ENCODE data around the gene TDRD10.

TDRD10 gene, protein sequence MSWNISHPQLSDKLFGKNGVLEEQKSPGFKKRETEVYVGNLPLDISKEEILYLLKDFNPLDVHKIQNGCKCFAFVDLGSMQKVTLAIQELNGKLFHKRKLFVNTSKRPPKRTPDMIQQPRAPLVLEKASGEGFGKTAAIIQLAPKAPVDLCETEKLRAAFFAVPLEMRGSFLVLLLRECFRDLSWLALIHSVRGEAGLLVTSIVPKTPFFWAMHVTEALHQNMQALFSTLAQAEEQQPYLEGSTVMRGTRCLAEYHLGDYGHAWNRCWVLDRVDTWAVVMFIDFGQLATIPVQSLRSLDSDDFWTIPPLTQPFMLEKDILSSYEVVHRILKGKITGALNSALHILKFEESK

DNA sequence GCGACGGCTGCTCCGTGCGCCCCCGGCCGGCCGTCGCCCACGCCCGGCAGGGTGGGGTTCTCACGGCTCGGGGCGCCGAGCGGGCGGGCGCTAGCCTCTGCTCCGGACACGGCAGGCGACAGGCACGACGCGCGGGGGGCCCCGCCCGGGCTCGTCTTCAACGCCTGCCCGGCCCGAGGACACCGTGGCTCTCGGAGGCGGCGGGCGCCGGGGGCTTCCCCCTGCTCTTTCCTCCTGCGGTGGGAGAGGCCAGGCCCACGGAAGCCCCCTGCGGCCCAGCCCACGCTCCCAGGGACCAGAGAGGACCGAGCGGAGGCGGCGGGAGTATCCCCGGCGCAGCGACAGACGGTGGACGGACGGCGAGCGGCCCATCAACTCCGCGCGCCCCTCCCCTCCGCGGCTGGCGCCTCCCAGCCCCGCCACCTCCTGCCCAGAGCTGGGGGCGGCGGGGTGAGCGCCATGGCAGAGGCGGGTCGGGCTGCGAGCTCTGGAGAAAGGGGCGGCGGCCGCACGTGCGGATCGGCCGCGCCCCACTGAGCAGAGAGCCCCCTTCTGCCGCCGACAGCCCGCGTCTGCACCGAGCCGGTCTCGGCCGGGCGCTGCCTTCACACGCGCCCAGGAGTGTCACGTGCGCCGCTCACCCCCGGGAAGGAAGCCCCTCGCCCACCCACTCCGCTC, at the start of gene TDRD10, which contains the start of gene SHE:
TDRD10 (plus strand) TSS at position 154 of the 678 bp plus-strand sequence. CDS start 4,685 bp downstream, outside the sequence.
SHE (minus strand) TSS at position 347 of the 678 bp plus-strand sequence. CDS start 386 bp downstream, outside the sequence.
- DNase-seq (ENCODE audit: low read depth in 3 of 3): no peak

DNA sequence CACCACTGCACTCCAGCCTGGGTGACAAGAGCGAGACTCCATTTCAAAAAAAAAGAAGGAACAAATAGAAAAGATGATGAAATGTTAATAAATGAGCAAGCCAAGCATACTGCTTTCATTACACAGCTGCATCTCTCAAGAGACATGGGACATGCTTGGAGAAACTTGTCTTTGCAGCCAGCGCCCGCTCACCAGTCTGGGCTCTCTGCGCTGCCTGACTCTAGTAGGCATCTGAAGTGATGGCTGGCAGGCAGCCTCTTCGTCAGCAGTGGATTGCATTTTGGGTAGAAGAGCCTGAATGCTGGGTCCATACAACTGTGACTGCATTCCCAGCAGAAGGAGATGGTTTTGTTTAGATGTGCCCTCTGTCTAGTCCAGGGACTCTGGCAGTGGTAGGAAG, 48.9 kb upstream of the TDRD10 start:
- no peak for DNase-seq (ENCODE audit: low read depth in 3 of 3)

DNA sequence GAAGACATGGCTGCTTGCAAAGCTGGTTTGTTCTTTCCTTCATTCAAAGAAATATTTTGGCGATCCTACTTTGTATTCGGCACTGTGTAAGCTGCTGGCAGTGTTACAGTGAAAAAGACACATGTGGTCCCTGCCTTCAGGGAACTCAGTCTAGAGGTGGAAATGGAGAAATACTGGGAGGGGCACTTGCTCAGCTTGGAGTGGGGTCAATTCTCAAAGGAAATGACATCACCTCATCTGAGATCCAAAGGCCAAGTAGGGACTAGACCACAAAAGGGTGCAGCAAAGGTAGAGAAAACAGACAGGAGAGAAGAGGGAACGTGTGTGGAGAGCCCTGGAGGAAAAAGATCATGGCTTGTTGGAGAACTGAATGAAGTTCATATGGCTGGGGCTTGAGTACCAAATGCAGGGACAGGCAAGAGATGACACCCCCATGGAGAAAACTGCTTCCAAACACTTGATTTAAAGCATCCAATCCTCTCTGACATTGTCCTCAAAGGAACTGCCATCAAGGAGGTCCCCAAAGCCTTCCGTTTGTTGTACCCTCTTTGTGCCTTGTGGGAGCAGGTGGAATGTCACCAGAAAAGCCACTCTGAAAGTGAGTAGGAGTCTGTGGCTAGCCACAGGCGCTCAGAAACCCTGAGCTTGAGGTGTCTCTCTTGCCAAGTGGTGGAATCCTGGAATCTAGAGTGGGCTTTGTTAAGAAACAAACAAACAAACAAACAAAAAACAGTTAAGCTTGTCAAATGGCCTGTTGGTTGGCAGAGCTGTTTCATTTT, 48.3 kb upstream of the TDRD10 start:
- DNase-seq (ENCODE audit: low read depth in 3 of 3): no peak

DNA sequence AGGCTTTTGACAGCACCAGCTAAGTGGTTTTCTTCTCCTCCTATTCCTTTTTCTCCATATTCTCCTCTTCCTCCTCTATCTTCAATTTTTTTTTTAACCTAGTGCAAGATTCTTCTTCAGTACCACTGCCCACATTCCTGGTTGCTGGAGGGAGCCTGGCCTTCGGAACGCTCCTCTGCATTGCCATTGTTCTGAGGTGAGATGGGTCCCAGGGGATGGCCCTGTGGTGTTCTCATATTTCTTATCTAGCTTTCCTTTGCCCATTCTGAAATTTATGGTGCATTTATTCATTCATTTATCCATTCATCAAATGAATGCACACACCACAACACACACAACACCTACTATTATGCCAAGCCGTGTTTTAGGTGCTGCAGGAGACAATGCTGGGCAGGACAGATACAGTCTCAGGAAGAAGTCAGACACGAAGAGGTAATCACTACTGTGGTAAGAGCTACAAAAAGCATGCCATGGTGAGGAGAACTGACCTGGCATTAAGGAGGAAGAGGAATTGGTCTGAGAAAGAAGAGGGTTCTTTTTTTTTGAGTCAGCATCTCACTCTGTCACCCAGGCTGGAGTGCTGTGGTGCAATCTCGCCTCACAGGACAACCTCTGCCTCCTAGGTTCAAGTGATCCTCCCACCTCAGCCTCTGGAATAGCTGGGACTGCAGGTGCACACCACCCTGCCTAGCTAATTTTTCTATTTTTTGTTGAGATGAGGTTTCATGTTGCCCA, 47.5 kb upstream of the TDRD10 start:
- DNase-seq (ENCODE audit: low read depth in 3 of 3): no peak

DNA sequence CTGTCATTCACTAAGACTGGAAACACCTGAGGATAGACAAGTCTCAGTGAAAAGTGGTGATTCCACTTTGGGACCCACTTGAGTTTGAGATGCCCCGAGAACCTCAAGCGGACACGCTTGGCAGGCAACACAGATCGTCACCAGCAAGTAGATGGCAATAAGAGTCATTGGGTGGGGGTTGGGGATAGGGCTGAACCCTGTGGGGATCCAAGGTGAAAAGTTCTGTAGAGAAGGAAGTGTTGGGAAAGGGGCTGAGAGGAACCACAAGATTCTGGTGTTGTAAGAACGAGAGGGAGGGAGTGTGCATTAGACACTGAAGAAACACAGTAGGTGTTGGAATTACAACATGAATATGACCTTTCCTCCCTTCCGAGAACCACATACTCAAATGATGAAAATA, 45.4 kb upstream of the TDRD10 start:
- no peak for DNase-seq (ENCODE audit: low read depth in 3 of 3)

DNA sequence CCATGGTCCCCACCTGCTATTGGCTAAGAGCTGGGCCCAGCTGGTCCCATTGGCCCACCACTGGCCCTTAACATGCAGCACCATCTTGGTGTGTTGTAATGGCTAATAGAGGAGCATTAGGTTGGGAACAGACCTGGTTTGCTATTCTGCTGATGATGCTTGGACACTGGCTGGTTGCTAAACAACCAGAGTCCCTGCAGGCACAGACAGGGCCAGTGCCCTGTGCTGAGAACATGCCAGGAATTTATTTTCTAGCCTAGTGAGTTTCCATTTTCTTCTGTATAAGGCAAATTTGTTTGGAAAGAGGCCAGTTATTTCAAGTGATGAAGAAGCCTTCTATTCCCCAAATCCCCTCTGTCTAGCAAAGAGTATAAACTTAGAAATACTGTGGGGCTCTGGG, 42.9 kb upstream of the TDRD10 start:
- no peak for DNase-seq (ENCODE audit: low read depth in 3 of 3)

DNA sequence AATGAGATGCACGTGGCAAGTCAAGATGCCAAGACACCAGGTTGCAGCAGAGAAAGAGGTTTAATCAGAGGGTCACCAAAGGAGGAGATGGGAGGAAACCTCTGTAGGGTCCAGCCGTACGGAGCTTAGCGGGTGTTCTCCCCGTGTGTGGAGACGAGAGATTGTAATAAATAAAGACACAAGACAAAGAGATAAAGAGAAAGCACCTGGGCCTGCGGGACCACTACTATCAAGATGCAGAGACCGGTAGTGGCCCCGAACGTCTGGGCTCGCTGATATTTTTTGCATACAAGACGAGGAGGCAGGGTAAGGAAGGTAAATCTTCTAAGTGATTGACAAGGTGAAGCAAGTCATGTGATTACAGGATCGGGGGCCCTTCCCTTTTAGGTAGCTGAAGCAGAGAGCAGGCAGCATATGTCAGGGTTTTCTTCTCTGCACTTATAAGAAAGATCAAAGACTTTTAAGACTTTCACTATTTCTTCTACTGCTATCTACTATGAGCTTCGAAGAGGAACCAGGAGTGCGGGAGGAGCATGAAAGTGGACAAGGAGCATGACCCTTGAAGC, 41.2 kb upstream of the TDRD10 start:
- DNase-seq (ENCODE audit: low read depth in 3 of 3): no peak

DNA sequence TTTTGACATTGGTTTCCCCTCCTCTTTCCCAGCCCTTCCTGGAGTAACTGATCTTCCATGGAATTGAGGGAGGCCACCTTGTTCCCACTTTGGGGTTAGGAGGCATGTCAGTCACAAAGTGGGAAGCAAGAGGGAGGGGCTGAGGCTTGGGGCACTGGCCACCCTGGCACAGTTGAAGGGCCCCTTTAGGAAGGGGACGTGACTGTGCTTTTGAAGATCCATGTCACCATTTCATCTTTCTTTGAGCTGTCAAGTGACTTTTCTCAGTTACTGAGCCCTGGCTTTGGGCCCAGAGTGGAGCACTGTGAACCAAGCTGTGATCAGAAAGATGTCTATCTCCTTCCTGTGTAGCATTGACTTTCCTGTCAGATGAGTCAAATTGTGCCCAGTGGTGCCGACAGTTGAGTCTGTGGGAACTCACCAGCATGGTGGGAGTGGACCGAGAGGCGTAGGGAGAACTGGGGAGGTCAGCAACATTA, 38.5 kb upstream of the TDRD10 start:
- DNase-seq (ENCODE audit: low read depth in 3 of 3): peak; percentile 24 to 63 (median 34)

DNA sequence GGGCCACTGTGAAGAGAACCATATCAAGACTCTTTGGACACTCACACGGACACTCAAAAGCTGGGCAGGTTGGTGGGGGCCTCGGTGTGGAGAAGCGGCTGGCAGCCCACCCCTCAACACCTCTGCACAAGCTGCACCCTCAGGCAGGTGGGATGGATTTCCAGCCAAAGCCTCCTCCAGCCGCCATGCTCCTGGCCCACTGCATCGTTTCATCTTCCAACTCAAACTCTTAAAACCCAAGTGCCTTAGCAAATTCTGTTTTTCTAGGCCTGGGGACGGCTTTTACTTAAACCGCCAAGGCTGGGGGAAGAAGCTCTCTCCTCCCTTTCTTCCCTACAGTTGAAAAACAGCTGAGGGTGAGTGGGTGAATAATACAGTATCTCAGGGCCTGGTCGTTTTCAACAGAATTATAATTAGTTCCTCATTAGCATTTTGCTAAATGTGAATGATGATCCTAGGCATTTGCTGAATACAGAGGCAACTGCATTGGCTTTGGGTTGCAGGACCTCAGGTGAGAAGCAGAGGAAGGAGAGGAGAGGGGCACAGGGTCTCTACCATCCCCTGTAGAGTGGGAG, 36.3 kb upstream of the TDRD10 start:
- DNase-seq (ENCODE audit: low read depth in 3 of 3): no peak

DNA sequence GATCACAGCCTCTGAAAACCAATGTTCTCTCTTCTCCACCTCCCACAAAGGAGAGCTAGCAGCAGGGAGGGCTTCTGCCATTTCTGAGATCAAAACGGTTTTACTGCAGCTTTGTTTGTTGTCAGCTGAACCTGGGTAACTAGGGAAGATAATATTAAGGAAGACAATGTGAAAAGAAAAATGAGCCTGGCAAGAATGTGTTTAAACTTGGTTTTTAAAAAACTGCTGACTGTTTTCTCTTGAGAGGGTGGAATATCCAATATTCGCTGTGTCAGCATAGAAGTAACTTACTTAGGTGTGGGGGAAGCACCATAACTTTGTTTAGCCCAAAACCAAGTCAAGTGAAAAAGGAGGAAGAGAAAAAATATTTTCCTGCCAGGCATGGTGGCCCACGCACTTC, 35.8 kb upstream of the TDRD10 start:
- no peak for DNase-seq (ENCODE audit: low read depth in 3 of 3)

DNA sequence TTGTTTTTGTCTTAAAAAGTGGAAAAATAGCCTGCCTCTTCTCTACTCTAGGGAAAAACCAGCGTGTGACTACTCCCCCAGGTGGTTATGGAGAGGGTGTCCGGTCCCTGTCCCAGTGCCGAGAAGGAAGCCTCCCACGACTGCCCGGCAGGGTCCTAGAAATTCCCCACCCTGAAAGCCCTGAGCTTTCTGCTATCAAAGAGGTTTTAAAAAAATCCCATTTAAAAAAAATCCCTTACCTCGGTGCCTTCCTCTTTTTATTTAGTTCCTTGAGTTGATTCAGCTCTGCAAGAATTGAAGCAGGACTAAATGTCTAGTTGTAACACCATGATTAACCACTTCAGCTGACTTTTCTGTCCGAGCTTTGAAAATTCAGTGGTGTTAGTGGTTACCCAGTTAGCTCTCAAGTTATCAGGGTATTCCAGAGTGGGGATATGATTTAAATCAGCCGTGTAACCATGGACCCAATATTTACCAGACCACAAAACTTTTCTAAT, 35.0 kb upstream of the TDRD10 start:
- no peak for DNase-seq (ENCODE audit: low read depth in 3 of 3)

DNA sequence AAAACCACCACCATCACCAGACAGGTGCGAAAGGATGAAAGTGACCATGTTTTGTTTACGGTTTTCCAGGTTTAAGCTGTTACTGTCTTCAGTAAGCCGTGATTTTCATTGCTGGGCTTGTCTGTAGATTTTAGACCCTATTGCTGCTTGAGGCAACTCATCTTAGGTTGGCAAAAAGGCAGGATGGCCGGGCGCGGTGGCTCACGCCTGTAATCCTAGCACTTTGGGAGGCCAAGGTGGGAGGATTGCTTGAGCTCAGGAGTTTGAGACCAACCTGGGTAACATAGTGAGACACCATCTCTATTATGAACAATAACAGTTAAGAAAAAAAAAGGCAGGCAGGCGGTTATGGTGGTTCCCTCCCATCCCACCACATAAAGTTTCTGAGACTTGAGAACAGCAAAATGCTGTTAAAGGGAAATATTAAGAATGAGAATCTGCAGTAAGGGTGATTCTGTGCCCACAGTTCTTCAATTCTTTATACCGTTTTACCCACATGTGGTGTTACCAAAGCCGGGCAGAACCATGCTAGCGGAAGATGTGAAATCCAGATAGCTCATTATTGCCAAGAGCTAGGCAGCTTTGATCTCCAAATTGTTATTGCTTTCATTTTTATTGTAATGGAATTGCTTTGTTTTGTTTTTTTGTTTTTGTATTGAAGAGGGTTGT, 34.5 kb upstream of the TDRD10 start:
- DNase-seq (ENCODE audit: low read depth in 3 of 3): no peak

DNA sequence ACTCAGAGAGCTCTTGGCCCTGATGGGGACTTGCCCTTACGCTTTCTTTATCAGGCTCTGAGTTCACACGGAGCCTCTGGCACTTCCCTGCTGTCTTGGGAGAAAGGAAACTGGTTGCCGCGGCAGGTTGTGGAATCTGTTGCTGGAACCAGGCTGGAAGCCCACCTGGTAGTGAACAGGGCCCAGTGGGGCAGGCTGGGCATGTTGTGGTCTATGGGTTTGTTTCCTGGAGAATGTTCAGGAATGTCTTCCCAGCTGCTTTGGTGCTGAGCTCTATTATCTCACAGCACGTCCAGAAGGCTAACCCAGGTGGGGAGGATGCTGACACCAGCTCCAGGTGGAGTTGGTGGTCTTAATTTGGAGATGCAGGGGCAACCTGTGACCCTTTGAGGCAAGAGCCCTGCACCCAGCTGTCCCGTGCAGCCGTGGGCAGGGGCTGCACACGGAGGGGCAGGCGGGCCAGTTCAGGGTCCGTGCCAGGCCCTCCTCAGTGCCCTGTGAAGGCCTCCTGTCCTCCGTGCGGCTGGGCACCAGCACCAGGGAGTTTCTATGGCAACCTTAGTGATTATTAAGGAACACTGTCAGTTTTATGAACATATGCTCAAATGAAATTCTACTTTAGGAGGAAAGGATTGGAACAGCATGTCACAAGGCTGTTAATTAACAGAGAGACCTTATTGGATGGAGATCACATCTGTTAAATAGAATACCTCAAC, 33.3 kb upstream of the TDRD10 start:
- no peak for DNase-seq (ENCODE audit: low read depth in 3 of 3)

DNA sequence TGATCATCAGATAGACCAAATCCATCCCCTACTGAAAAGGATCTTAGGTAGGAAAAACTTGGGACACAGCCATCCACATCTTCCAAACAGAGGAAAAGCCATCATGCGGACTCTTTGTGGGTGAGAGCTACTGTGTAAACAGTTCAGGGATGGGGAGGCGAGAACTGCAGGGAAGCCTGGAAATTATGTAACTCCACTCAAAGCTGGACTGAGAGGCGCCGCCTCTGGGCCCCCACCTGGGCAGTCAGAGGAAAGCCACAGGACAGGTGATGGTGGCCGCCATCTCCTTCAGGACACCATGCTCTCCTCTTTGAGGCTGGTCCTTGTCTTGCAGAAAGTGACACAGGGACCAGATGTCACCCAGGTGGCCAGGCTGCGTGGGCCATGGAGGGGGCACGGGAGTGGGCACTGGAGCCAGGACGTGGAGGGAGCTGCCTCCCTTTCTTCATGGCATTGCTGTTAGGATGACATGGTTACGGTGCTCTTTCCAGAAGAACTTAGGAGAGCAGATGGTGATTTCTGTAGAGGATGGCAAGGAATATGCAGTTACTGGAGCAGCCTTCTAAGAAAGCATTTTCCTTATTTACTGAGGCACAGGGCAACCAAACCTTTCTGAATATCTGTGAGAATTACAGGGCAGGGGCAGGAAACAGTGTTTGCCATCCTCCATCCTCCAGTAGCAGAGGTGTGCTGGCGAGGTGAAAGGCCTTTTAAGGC, 32.0 kb upstream of the TDRD10 start:
- no peak for DNase-seq (ENCODE audit: low read depth in 3 of 3)

DNA sequence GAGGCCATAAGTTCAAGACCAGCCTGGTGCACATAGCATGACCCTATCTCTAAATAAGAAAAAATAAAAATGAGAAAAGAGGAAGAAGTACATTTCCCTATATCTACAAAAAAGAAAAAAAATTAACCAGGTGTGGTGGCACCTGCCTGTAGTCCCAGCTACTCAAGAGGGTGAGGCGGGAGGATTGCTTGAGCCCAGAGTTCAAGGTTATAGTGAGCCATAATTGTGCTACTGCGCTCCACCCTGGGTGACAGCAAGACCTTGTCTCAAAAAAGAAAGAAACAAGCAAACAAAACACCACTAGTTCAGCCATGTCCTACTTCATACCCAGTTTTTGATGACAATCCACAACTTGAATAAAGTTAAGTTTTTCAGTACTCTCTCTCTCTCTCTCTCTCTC, 30.7 kb upstream of the TDRD10 start:
- no peak for DNase-seq (ENCODE audit: low read depth in 3 of 3)

DNA sequence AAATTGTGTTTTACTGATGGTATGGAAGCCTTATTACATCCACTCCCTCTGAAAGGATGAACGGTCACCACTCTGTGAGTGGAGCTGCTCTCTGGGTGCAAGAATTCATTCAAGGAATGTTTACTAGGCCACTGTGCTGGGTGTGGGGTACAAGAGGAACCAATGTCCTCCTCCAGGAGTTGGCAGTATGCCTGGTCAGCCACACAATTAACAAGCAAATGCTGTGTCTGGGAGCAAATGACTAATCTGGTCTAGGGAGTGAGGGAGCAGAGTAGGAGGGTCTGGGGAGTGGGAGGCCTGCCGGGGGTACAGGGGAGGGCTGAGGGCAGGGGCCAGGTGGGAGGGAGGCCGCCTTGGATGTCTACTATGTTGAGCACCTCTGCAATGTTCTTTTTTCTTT, 27.2 kb upstream of the TDRD10 start:
- no peak for DNase-seq (ENCODE audit: low read depth in 3 of 3)

DNA sequence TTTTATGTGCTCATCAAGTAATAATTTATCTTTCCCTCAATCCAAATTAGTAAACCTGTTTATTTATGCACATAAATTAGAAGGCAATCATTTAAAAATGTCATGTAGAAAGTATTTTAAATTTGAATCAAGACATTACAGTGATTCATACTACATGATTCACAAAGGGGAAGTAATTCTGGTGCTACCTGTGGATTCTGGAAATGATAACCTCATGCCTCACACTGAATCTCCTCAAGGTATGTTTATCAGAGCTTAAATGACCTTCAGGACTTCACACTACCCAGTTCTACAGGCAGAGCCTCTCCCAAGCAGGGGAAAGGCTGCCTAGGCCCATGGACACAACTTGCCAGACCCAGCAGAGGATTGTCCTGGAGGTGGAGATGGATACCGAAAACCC, 25.2 kb upstream of the TDRD10 start:
- no peak for DNase-seq (ENCODE audit: low read depth in 3 of 3)

DNA sequence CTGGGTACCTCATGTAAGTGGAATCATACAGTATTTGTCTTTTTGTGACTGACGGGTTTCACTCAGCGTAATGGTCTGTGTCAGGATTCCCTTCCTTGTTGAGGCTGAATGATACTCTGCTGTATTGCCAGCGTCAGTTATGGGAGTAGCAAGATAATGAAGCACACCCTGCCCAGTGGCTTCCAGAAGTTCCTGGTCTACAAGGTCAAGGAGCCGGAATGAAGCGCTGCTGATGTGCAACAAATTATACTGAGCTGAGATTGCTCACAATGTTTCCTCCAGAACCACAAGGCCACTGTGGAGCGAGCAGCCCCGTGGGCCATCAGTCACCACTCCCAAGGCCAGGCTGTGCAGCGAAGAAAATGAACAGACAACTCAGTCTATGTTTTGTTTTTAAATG, 24.0 kb upstream of the TDRD10 start:
- no peak for DNase-seq (ENCODE audit: low read depth in 3 of 3)

DNA sequence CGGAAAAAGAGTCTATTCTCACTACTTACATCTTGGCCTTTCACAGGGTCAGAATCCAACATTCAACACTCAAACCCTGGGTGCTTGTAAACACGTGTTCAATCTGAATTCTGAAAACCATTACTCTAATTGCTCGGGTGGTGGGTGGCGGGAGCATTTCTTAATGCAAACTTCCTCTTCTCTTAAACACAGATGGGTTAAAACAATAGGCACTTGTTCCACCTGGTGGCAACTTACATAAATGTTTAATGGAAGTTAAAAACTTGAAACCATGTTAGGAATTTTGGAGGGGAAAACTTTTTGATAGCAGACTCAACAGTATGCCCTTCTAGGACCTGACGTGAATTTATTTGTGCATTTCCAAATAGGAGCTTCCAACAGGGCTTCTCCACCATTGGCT, 23.4 kb upstream of the TDRD10 start:
- no peak for DNase-seq (ENCODE audit: low read depth in 3 of 3)
